HG03432 (cell line): ENCODE results near the gene MAP3K6.

Experiments
- ATAC-seq: cut with Tn5 transposase; IDR thresholded peaks from one replicate; pipeline ENCODE4 v1.9.1; 2021; ENCODE audit warnings: mild to moderate bottlenecking, moderate library complexity; ENCODE audit not compliant: unreplicated experiment

Gene MAP3K6

DNA sequence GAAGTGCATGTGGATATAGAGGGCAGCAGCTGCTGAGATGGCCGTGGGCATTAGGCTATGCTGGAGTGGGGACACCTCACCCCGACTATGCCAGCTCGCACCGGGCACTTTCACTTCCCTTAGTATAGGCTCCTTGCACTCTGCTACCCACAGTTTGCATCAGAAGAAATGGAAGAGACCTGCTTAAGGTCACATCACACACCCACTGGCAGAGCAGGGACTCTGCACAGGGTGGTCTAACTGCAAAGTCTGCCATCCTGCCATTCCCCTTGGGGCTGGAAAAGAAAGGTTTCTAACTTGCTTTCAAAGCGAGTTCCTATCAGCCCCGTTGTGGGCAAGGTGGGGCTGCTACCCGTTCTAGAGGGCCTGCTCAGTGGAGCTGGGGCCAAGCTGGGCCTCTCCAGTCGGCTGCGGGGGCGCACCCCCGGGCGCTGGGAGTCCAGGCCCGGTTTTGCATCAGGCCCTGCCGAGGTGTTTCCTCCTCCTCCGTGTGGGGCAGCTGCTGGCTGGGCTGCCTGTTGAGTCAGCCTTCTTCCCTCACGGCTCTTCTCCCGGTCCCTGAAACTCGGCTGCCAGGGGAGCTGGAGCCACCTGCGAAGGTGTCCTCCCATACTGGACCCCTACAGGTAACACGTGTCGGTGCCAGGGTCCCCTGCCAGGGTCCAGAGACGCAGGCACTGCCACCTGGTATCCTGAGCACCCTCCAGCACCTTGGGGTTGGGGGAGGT, 25.1 kb downstream of the MAP3K6 start, which contains the start of gene SYTL1:
TSS of gene SYTL1 (plus strand) at position 498 of the 728 bp plus-strand sequence. CDS start 3,313 bp downstream, outside the sequence.
- ATAC-seq: peak; percentile 58

- ATAC-seq: no peak
Observed at GRCh38 chr1:27339213-27339612, 27.5 kb downstream of the MAP3K6 start.

GRCh38 chr1:27338751-27339150, 28.0 kb downstream of the MAP3K6 start:
- no peak for ATAC-seq

DNA sequence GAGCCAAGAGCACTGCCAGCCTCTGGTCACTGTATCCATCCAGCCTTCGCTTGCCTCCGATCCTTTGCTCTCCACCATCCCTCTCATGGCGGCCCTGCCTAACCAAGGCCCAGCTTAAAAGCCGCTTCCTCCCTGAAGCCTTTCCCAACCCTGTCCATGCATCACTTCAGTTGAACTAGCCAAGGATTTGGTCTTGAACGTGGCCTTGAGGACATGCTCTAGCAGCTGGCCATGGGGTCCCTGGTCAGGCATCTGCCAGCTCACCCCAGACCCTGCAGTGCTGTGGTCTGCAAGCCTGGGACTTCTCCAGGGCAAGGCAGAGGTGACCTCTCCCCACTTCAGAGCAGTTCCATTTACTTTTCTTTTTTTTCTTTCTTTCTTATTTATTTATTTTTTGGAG, 30.0 kb downstream of the MAP3K6 start:
- no peak for ATAC-seq

DNA sequence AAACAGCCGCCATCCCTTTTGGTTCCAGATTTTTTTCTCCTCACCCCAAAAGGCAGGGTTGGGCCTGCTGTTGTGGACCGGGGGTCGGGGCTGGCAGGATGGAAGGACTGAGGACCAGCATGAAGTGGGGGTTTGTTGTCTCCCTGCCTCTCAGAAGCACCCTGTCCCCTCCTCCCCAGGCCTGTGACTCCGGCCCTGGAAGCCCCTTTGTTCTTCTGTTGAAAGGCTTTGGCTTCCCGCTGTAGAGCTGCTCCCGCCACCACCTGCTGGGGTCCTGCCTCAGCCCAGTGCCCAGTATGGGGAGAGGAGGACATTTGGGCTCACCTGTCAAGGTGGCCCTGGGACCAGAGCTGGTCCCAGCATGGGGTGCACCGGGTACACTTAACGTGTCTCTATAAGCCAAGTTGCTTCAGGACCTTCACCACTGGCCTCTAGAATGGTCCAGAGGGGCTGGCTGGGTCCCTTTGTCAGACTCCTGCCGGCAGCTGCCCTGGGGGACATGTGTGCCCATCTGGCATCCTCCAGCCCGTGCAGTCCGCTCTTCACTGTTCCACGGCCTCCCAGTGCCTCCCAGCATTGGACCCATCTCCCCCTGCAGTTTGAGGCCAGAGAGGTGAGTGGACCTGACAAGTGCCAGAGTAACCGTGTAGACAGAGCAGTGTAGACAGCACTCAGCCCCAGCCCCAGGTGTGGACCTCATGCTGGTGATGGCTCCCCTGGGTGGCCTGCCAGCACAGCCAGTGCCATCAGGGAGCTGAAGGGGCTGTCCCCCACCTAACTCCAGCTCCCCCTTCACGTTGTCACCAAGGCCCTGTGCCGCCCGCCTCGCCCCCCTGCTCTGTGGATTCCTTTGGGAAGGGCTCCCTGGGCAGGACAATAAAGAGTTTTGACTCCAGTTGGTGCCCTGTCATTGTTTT, 31.0 kb downstream of the MAP3K6 start:
- no peak for ATAC-seq

- no peak for ATAC-seq
Observed at GRCh38 chr1:27333717-27334279, 33.0 kb downstream of the MAP3K6 start.

GRCh38 chr1:27332536-27333281, 34.1 kb downstream of the MAP3K6 start:
- ATAC-seq: no peak

DNA sequence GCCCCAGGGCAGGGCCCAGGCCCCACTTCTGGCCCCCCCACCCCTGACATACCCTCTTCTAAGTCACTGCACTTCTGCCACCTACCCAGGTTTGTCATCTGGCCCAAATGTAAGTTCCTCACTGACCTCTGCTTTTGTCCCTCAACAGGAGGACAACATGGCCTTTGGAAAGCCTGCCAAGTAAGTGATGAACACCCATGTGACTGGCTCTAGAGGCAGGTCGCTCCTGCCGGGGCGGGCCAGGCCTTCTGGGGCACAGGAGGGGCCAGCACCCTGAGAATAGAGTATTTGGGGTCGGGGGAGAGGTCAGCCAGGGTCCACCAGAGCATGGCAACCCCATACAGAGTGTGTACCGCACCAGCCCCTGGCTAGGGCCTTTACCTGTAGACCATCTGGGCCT, 34.8 kb downstream of the MAP3K6 start:
- no peak for ATAC-seq

- no peak for ATAC-seq
Observed at GRCh38 chr1:27331426-27331825, 35.3 kb downstream of the MAP3K6 start.

GRCh38 chr1:27330786-27331185, 36.0 kb downstream of the MAP3K6 start:
- ATAC-seq: no peak

DNA sequence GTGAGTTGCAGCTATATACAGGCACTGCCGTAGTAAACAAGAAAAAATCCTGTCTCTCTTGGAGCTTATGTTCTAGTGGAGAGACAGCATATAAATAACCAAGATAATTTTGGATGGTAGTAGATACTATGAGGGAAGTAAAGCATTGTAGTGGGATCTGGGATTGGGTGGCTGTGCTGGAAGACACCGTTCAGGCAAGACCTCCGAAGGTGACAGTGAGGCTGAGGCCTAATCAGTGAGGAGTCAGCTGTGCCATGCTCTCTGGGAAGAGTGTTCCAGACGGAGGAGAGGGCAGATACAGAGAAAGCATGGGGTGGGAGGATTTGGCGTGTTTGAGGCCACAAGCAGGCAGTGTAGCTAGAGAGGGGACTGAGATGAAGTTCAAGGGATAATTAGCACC, 38.8 kb downstream of the MAP3K6 start:
- ATAC-seq: no peak

DNA sequence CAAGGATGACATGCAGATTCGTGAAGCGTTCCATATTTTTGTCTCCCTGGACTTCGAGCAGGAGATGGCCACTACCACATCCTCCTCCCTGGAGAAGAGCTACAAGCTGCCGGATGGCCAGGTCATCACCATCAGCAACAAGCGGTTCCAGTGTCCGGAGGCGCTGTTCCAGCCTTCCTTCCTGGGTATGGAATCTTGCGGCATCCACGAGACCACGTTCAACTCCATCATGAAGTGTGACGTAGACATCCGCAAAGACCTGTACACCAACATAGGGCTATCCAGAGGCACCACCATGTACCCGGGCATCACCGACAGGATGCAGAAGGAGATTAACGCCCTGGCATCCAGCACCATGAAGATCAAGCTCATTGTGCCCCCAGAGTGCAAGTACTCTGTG, 41.5 kb downstream of the MAP3K6 start:
- no peak for ATAC-seq

DNA sequence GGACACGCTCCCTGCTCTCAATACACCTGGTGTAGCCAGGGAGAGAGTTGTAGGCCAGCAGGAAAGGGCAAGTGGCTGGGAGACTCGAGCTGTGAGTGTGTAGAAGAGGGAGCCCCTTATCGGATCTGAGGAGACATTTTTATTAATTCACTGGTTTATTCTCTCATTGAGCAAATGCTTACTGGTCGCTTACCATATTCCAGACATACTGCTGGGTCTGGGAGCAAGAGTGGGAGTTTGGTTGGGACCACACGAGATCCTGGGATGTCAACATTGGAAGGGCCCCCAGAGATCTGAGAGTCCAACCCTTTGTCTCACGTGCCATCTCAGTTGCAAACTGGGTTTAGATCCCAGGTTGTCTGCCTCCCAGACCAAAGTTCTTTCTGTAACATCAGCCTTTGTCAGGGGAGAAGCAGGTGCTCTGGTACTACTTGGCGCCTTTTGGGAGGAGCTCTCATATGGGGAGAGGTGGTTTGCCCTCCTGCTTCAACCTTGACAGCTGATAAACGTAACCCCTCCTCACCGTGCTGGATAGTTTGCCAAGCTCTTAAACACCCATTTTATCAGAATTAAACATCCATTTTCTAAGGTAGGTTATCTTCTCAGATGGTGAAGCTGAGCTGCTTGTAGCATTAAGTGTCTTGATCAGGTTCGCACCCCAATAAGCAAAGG, 44.1 kb downstream of the MAP3K6 start:
- no peak for ATAC-seq

DNA sequence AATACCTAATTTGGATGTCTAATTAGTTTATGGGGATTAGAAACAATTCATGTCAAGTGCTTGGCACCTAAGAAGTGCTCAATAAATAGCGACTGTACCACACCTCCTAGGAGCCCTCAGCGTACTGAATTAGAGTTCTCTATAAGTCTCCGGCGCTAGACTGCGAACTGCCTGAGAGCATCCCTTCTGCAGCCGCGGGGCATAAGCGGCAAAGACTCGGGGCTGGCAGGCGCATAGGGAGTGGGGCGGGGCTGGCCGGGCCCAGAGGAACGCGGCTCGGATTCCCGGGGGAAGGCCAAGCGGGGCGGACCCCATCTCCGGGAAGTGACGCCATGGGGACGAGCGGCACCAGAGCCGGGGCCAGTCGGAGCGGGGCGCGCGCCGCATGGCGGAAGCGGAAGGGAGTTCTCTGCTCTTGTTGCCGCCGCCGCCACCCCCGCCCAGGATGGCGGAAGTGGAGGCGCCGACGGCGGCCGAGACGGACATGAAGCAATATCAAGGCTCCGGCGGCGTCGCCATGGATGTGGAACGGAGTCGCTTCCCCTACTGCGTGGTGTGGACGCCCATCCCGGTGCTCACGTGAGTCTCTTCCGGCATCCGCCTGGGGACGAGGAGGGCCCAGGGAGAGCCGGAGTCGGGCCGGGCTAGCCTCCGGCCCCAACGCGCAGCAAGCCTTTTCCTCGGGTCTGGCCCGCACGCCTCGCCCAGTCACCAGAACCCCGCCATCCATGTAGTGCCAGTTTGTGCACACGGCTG, 44.8 kb downstream of the MAP3K6 start, which contains the start of gene TMEM222:
TSS of gene TMEM222 (plus strand) at position 351 of the 756 bp plus-strand sequence. CDS start at position 386, 35 bp downstream.
- ATAC-seq: peak; percentile 91

- ATAC-seq: no peak
Observed at GRCh38 chr1:27318596-27318995, 48.2 kb downstream of the MAP3K6 start.

DNA sequence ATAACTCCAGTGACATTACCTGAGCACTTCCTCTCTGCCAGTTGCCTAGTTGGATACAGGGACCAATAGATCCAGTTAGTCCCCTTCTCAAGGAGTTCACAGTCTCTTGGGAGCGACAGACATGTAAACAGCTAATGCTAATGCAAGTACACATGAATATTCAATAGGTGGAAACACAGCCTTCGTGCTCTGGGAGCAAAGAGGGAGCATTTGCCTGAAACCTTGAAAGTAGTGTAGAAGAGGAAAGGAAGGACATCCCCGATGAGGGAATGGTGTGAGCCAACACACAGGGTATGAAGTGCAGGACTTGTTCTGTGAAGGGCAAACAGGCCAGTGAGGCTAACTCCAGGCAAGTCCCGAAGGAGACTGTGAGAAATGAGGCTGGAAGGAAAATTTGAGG, 48.6 kb downstream of the MAP3K6 start:
- ATAC-seq: no peak

DNA sequence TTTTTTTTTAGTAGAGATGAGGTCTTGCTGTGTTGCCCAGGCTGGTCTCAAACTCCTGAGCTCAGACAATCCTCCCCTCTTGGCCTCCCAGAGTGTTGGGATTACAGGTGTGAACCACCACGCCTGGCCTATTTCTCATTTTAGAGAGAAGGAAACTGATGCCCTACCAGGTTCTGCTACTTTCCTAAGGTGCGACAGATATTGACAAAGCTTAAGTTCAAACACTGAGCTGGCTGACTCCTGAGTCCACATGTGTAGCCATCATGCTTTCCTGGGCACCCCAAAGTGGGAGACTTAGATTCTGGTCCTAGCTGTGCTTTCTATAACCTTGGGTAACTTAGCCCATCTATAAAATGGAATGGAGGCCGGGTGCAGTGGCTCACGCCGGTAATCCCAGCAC, 49.9 kb downstream of the MAP3K6 start:
- ATAC-seq: no peak

- no peak for ATAC-seq
Observed at GRCh38 chr1:27314737-27315136, 52.0 kb downstream of the MAP3K6 start.

- ATAC-seq: no peak
Observed at GRCh38 chr1:27314169-27314568, 52.6 kb downstream of the MAP3K6 start.
